Heart left ventricle (tissue), 13 donors: ENCODE measurements around the gene TRAPPC3.

Experiments used
- CTCF ChIP-seq, 12 donors: fragments of 200-600 bp; sonication (generic) in 4 of 12; IDR thresholded peaks; one replicate each; pipeline versions ENCODE4 v1.5.0 to v1.8.0; 2018 to 2022; ENCODE audit warnings: antibody characterized with exemption in 12 of 12, mild to moderate bottlenecking in 5 of 12
- POLR2A ChIP-seq, 2 donors: fragments of 450-650 bp; IDR thresholded peaks; one replicate each; pipeline ENCODE4 v1.6.1; 2017; ENCODE audit warnings: antibody characterized with exemption in 2 of 2, mild to moderate bottlenecking in 2 of 2, moderate library complexity in 2 of 2
- donor health status: ischemic (EF 13 %, LVEDD 7.1; RV severe dilation, severe dysfunction).
- donor health status: DM: no; HTN: yes; CAD: no.
- donor health status: DM: no; HTN: no; CAD: no.
- donor health status: ischemic (EF 25% LVEDD 6.9; RV normal size, moderate dysfunction).
- donor health status: ischemic (EF 25% LVEDD 5.7; RV mildly dilated, moderate dysfunction).
- donor health status: ischemic (EF 35%, LVEDD 5.7; RV mildly dilated, moderate dysfunction).
- donor health status: nonischemic (EF 11% LVEDD 7.7; RV severe dilation, severe dysfunction).
- donor health status: DM: yes; HTN: yes; CAD: no.
- donor health status: PGD.
- donor health status: ischemic (EF 29% LVEDD 5.4; RV normal size, mild dysfunction).
- donor health status: nonischemic (EF 23%, LVEDD 6.1; RV moderate dilation, normal function).

- TF ChIP-seq POLR2A (IDR thresholded peaks at IDR 0.05) (no peak), CTCF (IDR thresholded peaks at IDR 0.05) (no peak)
Measured at GRCh38 chr1:36106269-36106668, 43.0 kb downstream of the TRAPPC3 start.
